GM23338 (cell line): ENCODE results near the gene GRIK2.

Experiments
- CREB1 ChIP-seq: fragments of 250-450 bp; sonication (Bioruptor Pico); IDR thresholded peaks from 2 replicates; pipeline ENCODE4 v1.5.0; 2020; ENCODE audit warnings: low read depth, mild to moderate bottlenecking, moderate library complexity
- CTCF ChIP-seq, 2 experiments: fragments of 200-600 bp in 1 of 2; sonication (generic) in 1 of 2; conservative IDR thresholded peaks; 2 replicates each; pipeline versions ENCODE4 v1.5.1 to v1.6.1; 2016 to 2017; ENCODE audit warnings: antibody characterized with exemption in 2 of 2, low read depth in 2 of 2, mild to moderate bottlenecking in 2 of 2, moderate library complexity in 1 of 2
- EZH2 ChIP-seq: fragments of 200-600 bp; sonication (generic); IDR thresholded peaks from one replicate; pipeline ENCODE4 v1.8.0; 2017; ENCODE audit warnings: antibody characterized with exemption, mild to moderate bottlenecking, low read depth; ENCODE audit not compliant: unreplicated experiment
- EZH2phosphoT487 ChIP-seq: fragments of 200-600 bp; sonication (generic); IDR thresholded peaks from one replicate; pipeline ENCODE4 v1.8.1; 2018; ENCODE audit warnings: antibody characterized with exemption; ENCODE audit not compliant: unreplicated experiment
- POLR2AphosphoS5 ChIP-seq: IDR thresholded peaks from 2 replicates; pipeline ENCODE4 v1.6.1; 2016; ENCODE audit warnings: antibody characterized with exemption, low read depth
- REST ChIP-seq: IDR thresholded peaks from one replicate; pipeline ENCODE4 v1.6.1; 2018; ENCODE audit warnings: antibody characterized with exemption; ENCODE audit not compliant: unreplicated experiment
- STAT1 ChIP-seq: IDR thresholded peaks from one replicate; pipeline ENCODE4 v1.6.1; 2016; ENCODE audit warnings: antibody characterized with exemption; ENCODE audit not compliant: unreplicated experiment
- ZNF114 ChIP-seq: fragments of 250-450 bp; sonication (Bioruptor Pico); IDR thresholded peaks from 2 replicates; pipeline ENCODE4 v1.5.0; 2020; ENCODE audit warnings: mild to moderate bottlenecking, moderate library complexity

GRCh38 chr6:101777646-101778045 lies 384.1 kb downstream of the GRIK2 start:
- TF ChIP-seq CTCF (conservative IDR thresholded peaks at IDR 0.05; ENCODE audit: low read depth in 2 of 2) (no peak), POLR2AphosphoS5 (no peak), ZNF114 (CRISPR knock-in tag) (no peak), EZH2 (no peak), STAT1 (no peak), REST (no peak), CREB1 (CRISPR knock-in tag) (no peak), EZH2phosphoT487 (no peak)
